ENCODE results near the gene LLGL2.

GRCh38 chr17:75516255-75516618 lies 9.3 kb upstream of the LLGL2 start, which contains the start of gene TSEN54:
- TF ChIP-seq CTCF (IDR thresholded peaks at IDR 0.05) (no peak), POLR2AphosphoS5 (IDR thresholded peaks at IDR 0.05; ENCODE audit: insufficient read depth in 1 of 2, low read depth in 1 of 2) (peak in 1 of 2 donors; percentile 41)

Measured in vagina (tissue), 2 donors.